GM19043 (cell line): Measurements from ENCODE around the gene ATP5MC3.
A peak's percentile ranks its signal among the peaks of the same experiment; 100 is the strongest.

ENCODE experiments used
- ATAC-seq: cut with Tn5 transposase; IDR thresholded peaks from one replicate; pipeline ENCODE4 v1.9.1; 2021; ENCODE audit warnings: low read depth; ENCODE audit not compliant: unreplicated experiment

ATP5MC3 gene

DNA sequence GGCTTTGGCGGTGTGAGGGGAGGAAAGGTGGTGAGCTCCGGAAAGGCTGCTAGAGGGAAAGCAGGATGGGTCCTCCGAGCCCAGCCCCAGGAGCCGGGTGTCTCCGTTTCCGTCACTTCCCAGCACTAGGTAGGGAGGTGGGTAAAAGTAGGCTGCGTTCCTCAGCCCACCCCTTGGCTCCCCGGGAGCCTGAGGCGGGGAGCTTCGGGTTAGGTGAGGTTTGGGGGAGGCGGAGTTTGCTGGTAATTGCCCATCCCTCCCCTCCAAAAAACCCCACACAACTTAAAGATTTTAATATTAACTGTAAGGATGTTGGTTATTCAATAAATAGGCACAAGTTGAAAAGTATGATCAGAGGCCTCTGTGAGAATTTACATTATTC lies 13.0 kb downstream of the ATP5MC3 start:
- peak; percentile 18 for ATAC-seq

DNA sequence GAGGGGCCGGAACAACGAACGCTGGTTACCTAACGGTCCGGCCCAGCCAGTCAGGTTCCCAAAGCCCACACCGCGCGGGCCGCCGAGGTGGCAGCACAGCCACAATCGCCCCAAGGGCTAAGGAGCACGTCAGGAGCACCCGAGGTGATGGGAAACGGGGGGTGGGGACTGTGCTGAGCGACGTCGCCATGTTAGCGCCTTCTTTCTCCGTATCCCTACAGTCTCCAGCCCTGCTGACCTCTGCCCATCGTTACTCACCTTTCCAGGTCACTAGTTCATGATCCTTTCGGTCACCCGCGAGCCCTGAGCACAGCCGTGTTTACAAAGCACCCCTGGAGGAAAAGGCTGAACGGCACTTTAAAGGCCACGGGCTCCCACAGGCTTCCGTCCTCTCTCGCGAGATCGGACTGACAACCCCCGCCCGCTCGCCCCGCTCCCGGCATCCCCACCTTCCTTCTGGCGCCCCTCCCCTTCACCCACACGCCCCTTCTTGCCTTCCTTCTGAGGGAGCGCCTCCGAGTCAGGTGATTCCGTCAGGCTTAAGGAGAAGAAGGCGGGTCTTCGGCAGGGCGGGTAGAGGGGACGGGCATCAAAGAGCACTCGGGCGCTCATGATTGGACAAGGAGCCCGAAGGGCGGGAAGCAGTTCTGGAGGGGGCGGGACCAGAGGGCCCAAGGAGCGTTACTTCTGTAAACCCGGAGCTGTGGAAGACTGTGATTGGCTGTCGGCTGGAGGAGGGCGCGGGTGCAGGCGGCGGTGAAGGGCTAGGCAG lies 13.5 kb downstream of the ATP5MC3 start, which contains the start of gene ATF2:
ATF2 (minus strand) TSS at position 412 of the 772 bp plus-strand sequence. CDS start 31,760 bp downstream, outside the sequence.
- peak; percentile 94 for ATAC-seq

DNA sequence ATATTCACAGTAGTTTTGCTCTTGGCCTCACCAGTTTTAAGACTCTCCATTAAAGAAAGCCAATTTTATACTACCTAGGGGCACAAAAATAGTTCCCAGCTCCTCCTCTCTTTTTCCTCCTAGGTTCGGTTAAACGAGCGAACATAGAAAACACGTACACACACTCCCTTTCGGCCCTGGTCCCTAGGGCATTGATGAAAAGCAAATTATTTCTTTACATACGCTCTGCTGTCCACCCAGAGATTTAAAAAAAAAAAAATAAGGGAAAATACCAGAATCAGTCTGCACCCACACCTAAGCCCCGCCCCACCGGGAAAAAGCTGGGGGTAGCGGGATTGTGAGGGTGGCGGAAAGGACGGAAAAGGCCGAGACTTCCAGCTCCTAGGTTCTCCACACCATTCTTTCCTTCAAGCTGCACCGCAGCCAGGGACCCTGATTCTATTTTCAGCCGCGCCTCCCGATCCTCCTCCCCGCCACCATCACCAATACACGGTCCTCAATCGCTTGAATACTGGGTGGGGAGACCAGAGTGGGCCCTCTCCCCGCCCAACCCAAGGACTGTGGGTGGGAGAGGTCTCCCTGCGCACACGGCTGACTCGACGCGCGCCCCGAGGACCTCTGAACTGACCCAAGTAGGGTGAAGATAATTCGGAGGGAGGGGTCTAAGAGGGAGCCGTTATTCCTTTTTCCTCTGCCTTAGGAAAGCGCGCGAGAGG lies 14.3 kb downstream of the ATP5MC3 start:
- peak; percentile 1 for ATAC-seq

DNA sequence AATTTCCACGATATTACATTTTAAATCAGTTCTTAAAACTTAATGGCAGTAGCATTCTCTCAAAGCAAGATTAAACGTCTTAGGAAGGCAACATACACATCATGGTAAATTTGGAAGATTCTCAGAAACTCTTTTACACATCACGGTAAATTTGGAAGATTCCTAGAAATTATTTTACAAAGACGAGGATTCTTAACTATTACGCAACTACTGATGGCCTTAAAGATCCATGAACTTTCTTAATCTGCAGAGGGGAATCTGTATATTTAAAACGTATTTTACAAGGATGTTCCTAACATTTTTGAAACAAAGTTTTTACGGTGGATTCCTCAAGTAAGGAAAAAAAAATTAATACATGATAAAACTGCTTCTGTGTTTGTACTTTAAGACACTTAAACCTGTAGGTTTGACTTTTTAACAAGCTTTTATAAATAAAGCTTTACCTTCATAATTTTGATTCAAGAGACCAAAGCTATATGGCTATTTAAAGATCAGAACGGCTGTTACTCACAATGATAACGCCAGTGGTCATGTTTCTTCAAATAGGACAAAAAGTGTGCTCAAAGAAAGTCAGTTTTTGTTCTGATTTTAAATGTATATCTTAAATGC lies 15.2 kb downstream of the ATP5MC3 start:
- no peak for ATAC-seq

DNA sequence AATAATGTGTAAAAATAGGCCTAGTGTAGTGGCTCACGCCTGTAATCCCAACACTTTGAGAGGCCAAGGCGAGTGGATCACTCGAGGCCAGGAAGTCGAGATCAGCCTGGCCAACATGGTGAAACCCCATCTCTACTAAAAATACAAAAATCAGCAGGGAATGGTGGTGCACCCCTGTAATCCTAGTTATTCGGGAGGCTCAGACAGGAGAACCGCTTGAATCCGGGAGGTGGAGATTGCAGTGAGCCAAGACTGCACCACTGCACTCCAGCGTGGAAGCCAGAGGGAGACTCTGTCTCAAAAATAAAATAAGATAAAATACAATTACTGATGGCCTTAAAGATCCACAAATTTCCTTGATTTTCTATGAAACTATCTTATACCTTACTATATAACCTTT lies 17.3 kb downstream of the ATP5MC3 start:
- ATAC-seq = no peak

DNA sequence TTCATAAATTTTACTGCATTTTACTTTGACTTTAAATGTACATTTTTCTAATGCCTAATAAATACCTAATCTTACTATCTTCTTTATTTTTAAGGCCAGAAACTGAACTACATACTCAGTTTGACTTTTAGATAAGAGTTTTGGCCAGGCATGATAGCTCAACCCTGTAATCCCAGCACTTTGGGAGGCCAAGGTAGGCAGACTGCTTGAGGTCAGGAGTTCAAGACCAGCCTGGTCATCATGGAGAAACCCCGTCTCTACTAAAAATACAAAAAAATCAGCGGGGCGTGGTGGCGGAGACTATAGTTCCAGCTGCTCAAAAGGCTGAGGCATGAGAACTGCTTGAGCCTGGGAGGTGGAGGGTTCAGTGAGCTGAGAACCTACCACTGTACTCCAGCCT lies 22.6 kb downstream of the ATP5MC3 start:
- ATAC-seq = no peak

DNA sequence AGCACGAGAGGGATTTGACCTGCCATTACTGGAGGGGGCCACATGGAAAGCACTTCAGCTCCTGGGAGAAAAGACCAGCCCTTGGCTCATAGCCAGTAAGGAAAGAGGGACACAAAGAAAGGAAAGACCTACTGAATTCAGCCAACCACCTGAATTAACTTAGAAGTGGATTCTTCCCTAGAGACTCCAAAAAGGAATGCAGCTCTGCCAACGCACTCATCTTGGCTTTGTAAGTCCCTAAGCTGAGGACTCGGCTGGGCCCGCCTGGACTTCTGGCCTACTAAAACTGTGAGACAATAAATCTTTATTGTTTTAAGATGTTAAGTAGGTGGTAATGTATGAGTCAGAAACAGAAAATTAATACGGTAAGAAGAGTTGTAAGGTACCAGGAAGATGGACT lies 25.0 kb downstream of the ATP5MC3 start:
- ATAC-seq = no peak

DNA sequence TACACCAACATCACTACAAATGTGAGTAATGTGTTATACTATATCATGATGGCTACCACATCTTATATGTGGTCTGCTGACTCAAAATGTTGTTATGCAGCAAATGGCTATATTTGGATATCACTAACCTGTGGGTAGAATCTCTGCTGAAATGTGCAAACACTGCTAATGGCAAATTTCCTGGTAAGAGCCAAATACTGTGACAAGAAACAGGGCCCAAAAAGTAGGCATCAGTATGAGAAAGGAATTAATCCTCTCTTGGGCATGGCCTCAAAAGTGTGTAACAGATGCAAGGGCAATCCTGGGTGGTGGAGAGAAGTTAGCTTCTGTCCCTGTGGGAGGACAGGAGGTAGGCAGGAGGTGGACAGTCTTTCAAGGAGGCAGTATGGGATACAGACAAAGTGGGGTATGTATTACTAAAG lies 26.8 kb downstream of the ATP5MC3 start:
- ATAC-seq = no peak

DNA sequence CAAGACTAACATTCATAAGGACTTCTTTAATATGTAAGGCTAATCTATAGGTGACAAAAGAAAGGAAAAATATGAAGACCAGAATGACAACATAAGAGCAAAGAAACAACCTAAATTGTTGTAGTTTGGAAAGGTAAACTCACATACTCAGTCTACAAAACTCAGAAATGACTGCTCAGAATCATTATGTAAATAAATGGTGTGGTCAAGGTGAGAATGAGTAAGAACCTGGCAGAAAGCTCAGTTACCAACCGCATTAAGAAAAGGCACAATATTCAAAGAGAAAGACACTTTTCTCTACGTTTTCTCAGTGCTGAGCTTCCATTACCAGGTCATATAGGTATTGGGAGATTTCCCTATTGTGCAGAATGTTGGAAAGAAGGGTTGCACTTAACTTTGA lies 29.3 kb downstream of the ATP5MC3 start:
- peak; percentile 86 for ATAC-seq

DNA sequence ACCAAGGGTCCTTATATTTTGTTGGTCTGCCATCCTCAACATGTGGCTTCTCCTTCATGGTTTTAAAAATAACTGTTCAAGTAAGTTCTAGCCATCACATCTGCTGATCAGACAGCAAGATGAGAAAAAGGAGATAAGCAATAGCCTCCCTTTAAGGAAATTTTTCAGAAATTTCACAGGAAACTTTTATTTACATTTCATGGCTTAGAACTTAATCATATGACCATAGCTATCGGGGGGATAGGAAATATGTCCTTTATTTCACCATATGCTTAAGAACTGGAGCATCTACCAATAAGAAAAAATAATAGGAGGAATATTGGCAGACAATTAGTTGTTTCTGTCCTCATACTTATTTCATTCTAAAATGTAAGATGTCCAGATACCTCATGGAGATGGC lies 29.7 kb downstream of the ATP5MC3 start:
- ATAC-seq = no peak

DNA sequence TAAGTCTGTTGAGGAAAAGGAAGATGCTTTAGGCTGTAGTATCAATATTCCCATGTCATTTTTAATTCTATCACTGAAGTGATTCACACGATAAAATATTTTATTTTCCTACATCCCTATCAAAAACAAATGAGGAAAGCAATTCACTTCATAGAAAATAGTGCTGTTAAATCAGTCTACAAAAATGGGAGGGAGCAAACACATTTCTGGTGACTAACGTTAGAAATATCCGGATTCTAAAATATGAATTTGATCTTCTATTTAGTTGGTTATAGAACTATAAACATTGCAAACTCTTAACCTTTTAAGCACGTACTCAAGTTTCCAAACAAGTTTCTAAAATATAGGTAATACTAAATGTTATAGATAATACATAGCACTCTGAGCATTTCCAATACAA lies 34.3 kb downstream of the ATP5MC3 start:
- ATAC-seq = no peak

DNA sequence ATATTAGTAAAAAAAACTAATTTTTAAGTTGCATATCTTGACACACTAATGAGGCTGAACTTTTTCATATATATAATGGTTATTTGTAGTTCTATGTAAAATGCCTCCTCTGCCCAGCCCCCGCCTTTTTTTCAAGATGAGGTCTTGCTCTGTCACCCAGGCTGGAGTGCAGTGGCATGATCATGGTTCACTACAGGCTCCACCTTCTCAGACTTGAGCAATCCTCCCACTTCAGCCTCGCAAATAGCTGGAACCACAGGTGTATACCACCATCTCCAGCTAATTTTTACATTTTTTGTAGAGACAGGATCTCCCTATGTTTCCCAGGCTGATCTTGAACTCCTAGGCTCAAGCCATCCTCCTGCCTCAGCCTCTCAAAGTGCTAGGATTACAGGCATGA lies 37.8 kb downstream of the ATP5MC3 start:
- no peak for ATAC-seq

DNA sequence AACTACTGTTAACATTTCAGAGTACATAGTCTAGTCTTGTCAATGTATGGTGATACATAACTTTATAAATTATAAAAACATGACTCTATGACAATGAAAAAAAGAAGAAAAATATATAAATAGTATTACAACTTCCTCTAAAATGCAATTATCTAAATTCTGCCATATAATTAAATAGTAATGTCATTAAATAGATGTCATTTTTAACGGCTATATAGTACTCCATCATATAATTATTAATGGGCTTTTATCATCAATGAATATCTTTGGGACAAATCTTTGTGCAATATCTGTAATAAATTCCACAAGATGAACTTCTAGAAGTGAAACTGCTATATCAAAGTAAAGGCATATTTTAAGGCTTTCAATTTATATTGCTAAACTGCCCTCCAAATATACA lies 38.3 kb downstream of the ATP5MC3 start:
- ATAC-seq = no peak

DNA sequence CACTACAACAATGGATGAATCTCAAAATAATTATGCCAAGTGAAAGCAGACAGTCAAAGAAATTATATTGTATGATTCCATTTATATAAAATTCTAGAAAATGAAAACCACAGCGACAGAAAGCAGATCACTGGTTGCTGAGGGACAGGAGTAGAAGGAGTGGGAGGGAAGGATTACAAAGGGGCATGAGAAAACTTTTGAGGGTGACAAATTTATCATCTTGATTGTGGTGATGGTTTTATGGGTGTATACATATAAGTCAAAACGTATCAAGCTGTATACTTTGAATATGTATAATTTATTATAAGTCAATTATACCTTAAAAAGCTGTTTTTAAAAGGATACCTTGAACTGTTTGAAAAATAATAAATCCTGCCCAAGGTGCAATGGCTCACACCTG lies 41.2 kb downstream of the ATP5MC3 start:
- no peak for ATAC-seq

DNA sequence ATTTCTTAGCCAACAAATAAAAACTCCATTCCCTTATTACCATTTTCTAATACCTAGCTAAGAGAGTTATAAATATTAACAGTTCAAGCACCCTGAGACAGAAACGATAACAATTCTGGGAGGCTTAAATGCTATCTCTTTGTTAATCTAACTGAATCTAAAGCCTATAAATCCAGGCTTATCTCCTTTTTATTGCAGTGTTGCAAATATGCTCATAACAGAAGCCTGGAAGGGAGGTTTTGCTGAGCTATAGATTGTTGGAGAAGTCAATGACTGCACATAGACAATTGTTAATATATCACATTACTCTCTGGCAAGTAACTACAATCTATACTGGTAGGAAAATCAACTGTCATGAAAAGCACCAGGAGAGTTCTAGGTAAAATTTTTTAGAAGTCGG lies 43.7 kb downstream of the ATP5MC3 start:
- ATAC-seq = no peak

DNA sequence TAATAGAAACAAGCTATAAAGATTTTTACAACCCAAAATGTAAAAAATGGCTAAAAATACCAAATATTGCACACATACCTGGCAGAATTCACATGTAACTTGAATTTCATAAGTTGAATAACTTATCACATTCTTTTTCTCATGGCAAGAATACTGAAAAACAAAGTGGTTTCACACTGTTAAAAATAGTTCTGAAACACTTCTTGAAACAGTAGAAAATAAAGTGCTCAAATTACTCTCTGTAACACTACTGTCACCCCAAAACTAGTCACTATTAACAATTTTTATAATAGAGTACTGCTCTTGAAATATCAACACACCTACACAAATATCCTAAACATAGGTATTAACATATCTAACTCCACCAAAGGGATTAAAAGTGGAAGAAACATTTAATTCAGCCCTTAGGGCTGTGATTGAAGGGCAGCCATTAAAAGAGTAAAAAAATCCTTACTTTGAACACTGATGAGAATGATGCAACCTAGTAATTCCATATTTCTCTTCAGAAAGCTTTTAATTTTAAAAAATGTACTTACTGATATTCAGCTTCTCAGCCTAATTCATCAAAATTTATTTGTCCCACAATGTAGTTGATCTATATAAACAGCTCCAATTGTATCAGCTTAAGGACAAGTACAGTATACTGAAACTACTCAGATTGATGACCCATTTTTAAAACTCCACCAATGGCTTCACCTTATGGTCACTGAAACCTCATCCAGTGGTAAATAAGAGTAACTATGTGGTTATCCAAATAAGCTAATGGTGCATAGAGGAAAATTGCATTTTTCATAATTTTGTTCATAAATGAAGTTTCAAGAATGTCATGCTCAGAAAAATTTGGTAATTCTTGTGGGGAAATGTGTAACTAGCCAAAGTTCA lies 44.9 kb downstream of the ATP5MC3 start:
- ATAC-seq = peak; percentile 62

DNA sequence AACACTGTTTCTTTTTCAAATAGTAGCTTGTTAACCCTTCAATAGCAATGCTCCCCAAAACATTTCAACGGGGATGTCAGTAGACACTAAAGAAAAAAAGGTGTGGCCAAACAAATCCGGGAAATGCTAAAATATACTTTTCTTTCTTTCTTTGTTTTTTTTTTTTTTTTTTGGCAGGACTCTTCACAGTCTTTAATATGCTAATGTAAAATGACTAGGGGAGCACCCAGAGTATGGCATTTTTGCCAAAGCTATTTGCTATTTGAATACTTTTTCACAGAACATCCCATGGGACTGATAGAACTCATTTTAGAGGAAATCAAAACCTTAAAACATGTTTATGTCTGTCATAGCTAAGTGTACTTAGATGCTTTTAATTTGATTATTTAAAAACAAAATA lies 45.6 kb downstream of the ATP5MC3 start:
- ATAC-seq = no peak

DNA sequence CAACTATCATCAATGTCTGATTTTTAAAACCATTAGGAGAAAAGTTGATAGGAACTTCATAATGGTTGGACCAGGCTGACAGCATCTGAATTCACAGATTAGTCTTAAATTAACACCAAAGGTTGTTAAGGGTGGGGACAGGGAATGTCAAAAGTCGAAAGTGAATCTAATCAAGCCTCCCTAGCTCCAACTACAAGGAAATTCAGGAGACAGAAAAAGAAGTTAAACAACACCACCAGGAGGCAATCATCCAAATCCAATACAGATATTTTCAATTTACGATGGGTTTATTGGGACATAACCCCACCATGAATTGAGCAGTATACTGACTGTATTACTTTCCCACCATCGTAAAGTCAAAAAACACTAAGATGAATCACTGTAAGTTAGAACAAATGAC lies 46.3 kb downstream of the ATP5MC3 start:
- ATAC-seq = no peak

DNA sequence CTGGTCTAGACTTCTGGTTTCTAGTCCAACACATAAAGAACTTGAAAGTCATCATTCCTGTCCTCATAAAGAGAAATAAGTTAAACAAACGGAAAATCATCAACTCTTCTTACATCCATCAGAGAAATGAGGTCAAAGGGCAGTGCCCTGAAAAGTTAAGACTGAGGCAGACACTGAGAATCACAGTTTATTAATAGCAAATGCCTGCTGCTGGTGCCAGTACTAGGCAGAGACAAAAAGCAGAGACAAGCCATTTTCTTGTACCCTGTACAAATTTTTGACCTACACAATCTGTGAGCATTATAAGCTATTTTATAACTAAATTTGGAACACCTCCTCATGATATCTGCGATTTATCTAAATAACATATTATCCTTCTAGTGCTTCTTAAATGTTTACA lies 50.3 kb downstream of the ATP5MC3 start:
- ATAC-seq = no peak

DNA sequence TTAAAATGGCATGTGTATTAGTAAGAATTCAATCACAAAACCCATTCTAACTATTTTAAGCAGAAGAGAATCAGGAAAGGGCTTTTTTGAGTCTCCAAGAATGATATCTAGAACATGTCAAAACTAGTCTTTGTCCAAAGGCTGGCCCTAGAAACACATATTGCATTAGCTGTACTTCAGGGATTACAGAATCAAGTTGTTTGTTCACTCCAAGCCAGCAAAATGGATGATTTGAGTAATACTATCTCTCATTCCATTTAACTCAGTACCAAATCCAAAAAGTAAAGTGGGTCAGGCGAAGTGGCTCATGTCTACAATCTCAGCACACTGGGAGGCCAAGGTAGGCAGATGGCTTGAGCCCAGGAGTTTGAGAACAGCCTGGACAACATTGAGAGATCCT lies 54.8 kb downstream of the ATP5MC3 start:
- ATAC-seq = no peak
